Adipose tissue (tissue), 3 donors: ENCODE data around the gene SLC27A1. TPM values are rescaled to one million over a fixed set of nuclear protein-coding genes. Genes with fewer than 3 reads are reported as not detected.
"Not testable (repeated sequence)": the region's sequence is repeated elsewhere in the genome, so short reads cannot be mapped to it uniquely, and the experiment has no call there.

Experiments
- H3K27ac ChIP-seq: one replicate; pipeline ENCODE4 v1.5.1; 2013; ENCODE audit warnings: low read depth, low read length
- WGBS, 3 donors: extraction: QIAGEN DNeasy Blood & Tissue Kit; methylation state at CpG; one replicate each; pipeline ENCODE4 v1.1.7; 2013; 5-methylcytosine and 5-hydroxymethylcytosine counted together
- polyA plus RNA-seq, 3 donors: library from polyadenylated mRNA; stranded (reverse); fragments of 200-250 nt; gene quantifications; one replicate each; pipeline ENCODE4 v1.2.3, GENCODE V29; 2013
- donor health status: healthy with polysubstance abuse.
- donor health status: Bipolar disorder and iron deficiency.
- donor health status: healthy.

Gene SLC27A1
- polyA plus RNA-seq, 3 donors: 12.3 to 30.6 (median 23.7) TPM

DNA sequence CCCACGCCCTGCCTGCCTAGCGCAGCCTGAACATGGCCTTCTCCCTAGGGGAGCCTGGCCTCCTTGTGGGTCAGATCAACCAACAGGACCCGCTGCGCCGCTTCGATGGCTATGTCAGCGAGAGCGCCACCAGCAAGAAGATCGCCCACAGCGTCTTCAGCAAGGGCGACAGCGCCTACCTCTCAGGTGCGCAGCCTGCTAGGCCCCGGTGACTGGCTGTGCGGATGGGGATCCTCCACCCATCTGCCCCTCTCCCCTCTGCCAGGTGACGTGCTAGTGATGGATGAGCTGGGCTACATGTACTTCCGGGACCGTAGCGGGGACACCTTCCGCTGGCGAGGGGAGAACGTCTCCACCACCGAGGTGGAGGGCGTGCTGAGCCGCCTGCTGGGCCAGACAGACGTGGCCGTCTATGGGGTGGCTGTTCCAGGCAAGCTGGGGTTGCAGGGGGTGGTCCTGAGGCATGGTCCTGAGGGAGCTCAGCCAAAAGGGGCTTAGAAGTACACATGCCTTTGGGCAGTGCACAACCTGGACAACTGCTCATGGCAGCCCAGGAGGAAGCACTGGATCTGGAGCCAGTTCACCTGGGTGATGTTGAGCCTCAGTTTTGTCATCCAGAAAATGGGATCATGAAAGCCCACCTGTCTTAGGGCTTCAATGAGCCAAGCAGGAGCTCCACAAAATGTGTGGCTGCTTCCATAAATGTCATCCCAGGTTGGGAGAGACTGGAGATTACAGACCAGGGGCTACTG lies 30.3 kb downstream of the SLC27A1 start:
- H3K27ac ChIP-seq: no peak overlapping the region

DNA sequence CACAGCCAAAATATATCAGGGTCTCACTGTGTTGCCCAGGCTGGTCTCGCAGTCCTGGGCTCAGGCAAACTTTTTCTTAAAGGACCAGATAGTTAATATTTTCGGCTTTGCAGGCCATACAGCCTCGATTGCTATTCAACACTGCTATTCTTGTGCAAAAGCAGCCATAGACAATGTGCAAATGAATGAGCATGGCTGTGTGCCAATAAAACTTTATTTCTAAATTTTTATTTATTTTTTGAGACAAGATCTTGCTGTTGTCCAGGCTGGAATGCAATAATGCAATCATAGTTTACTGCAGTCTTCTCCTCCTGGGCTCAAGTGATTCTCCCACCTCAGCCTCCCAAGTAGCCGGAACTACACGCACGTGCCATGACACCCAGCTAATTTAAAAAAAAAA lies 32.9 kb downstream of the SLC27A1 start:
- no peak overlapping the region for H3K27ac ChIP-seq
- 91 to 95% (median 94%) methylated on average over 6 of the region's 6 CpGs for WGBS, 3 donors

More for the DNA sequence above, 30.3 kb downstream of the SLC27A1 start:
- WGBS, 3 donors: 91 to 93% (median 93%) methylated on average over 25 to 27 of the region's 27 CpGs

DNA sequence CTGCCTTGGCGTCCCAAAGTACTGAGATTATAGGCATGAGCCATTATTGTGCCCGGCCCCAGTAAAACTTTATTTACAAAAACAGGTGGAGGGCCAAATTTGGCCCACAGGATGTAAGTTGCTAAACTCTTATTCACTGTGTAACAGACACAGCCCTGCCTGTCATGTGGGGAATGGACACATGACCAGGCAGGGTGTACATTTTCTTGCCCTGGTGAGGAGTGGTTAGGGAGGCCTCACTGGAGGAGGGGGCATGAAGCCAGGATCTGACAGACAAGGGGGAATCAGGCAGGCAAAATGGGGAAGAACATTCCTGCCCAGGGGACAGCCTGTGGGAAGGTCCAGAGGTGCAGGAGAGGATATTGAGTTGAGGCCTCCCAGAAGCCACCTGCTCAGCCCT lies 33.7 kb downstream of the SLC27A1 start:
- H3K27ac ChIP-seq: no peak overlapping the region
- WGBS, 3 donors: 91 to 98% (median 95%) methylated on average over 2 of the region's 2 CpGs

DNA sequence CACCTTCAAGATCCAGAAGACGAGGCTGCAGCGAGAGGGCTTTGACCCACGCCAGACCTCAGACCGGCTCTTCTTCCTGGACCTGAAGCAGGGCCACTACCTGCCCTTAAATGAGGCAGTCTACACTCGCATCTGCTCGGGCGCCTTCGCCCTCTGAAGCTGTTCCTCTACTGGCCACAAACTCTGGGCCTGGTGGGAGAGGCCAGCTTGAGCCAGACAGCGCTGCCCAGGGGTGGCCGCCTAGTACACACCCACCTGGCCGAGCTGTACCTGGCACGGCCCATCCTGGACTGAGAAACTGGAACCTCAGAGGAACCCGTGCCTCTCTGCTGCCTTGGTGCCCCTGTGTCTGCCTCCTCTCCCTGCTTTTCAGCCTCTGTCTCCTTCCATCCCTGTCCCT lies 34.1 kb downstream of the SLC27A1 start:
- WGBS, 3 donors: 81 to 89% (median 86%) methylated on average over 13 of the region's 13 CpGs
- no peak overlapping the region for H3K27ac ChIP-seq

DNA sequence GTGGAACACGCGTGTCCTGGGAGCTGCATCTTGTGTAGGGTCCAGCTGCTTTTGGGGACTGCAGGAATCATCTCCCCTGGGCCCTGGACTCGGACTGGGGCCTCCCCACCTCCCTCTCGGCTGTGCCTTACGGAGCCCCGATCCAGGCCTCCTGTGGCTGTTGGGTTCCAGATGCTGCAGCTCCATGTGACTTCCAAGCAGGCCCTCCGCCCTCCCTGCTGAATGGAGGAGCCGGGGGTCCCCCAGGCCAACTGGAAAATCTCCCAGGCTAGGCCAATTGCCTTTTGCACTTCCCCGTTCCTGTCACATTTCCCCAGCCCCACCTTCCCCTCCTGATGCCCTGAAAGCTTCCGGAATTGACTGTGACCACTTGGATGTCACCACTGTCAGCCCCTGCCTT lies 34.9 kb downstream of the SLC27A1 start:
- H3K27ac ChIP-seq: no peak overlapping the region
- WGBS, 3 donors: 43 to 85% (median 67%) methylated on average over 10 of the region's 10 CpGs

DNA sequence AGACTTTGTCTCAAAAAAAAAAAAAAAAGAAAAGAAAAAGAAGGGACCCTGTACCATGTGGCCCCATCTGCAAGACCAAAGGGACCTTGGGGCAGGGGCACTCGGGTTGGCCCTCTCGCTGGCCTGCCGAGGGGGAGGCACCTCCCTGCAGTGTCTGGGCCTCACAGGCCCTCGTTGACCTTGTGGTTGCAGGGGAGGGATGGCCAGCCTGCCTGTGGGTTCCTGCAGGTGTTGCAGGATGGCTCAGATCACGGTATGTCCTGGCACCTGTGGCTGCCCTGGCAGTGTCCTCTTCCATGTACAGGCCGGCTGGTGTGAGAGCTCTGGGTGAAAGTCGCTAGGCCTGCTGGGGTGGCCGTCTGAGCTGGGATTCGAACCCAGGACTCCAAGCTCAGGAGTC lies 36.4 kb downstream of the SLC27A1 start:
- no peak overlapping the region for H3K27ac ChIP-seq
- 76 to 83% (median 81%) methylated on average over 8 to 9 of the region's 9 CpGs for WGBS, 3 donors

DNA sequence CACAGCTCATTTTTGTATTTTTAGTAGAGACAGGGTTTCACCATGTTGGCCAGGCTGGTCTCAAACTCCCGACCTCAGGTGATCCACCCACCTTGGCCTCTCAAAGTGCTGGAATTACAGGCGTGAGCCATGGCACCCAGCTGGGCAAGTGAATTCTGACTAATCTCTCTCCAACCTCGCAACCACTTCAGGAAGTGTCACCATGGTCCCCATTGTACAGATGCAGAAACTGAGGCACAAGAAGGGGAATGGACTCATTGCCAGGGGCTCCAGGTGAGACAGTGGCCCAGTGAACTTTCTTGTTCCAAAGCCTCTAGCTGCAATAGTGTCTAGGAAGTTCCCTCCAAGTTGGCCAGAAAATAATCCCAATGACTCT lies 38.2 kb downstream of the SLC27A1 start:
- not testable (repeated sequence) for H3K27ac ChIP-seq
- WGBS, 3 donors: 89 to 96% (median 90%) methylated on average over 3 of the region's 3 CpGs

DNA sequence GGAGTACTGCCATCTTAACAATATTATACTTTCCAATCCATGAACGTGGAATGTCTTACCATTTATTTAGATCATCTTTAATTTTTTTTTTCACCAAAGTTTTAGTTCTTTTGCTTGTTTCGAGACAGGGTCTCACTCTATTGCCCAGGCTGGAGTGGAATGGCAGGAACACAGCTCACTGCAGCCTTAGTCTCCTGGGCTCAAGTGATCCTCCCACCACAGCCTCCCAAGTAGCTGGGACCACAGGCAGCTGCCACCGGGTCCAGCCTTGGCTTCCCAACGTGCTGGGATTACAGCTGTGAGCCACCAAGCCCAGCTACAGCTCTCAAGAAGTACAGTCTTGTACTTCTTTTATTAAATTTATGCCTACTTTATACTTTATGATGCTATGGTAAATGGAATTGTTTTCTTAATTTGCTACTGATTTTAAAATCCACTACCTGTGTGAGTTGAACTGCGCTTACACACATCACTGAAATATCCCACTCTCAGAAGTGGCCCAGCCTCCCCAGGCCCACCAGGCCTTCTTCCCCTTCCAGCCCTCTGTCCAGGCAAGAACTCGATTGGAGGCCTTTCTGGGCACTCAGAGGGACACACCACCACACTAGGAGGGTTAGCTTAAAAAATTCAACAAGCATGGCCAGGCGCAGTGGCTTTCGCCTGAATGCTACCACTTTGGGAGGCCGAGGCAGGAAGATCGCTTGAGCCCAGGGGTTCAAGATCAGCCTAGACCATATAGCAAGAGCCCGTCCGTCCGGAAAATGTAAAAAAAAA lies 40.1 kb downstream of the SLC27A1 start:
- WGBS, 3 donors: 29 to 55% (median 38%) methylated on average over 13 of the region's 13 CpGs
- H3K27ac ChIP-seq: no peak overlapping the region

DNA sequence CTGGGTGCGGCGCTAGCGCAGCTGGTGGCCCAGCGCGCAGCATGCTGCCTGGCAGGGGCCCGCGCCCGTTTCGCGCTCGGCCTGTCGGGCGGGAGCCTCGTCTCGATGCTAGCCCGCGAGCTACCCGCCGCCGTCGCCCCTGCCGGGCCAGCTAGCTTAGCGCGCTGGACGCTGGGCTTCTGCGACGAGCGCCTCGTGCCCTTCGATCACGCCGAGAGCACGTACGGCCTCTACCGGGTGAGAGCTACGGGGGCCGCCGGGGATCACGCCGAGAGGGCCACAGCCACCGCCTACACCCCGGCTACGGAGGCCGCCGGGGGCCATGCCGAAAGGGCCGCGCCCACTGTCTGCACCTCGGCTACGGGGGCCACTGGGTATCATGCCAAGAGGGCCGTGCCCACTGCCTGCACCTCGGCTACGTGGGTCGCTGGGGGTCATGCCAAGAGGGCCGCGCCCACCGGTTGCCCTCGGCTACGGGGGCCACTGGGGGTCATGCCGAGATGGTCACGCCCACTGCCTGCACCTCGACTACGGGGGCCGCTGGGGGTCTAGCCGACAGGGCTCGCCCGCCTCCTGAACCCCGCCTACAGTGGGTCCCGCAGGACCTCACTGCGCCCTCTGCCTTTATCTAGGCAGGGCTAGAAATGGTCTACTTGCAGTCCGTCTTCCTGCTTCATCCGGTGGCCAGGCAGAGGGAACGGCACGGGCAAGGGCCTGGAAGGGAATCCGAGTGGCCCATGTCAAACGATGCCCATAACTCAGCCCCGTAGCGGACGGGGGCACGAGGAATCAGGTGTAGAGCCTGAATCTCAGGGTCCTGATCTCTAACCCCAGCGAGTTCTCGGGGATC lies 41.6 kb downstream of the SLC27A1 start:
- H3K27ac ChIP-seq: peak overlapping the region; percentile 71
- 0 to 1% (median 1%) methylated on average over 78 to 82 of the region's 82 CpGs for WGBS, 3 donors

DNA sequence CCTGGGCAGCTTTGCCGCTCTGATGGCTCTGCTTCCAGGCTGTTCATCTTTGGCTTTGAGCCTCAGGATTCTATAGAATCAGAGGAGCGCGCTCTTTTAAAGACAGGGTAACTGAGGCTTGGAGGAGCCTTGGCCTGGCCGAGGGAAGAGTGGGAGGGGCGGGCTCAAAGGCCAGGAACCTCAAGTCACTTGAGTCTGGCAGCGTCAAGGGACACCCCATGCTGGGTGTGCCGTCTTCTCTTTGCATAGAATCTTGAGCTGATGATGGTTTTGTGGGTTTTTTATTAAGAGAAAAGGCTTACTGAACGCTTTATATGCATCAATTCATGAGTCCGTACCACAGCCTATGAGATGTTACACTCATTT lies 42.2 kb downstream of the SLC27A1 start:
- H3K27ac ChIP-seq: no peak overlapping the region
- WGBS, 3 donors: 45 to 52% (median 47%) methylated on average over 9 of the region's 9 CpGs

DNA sequence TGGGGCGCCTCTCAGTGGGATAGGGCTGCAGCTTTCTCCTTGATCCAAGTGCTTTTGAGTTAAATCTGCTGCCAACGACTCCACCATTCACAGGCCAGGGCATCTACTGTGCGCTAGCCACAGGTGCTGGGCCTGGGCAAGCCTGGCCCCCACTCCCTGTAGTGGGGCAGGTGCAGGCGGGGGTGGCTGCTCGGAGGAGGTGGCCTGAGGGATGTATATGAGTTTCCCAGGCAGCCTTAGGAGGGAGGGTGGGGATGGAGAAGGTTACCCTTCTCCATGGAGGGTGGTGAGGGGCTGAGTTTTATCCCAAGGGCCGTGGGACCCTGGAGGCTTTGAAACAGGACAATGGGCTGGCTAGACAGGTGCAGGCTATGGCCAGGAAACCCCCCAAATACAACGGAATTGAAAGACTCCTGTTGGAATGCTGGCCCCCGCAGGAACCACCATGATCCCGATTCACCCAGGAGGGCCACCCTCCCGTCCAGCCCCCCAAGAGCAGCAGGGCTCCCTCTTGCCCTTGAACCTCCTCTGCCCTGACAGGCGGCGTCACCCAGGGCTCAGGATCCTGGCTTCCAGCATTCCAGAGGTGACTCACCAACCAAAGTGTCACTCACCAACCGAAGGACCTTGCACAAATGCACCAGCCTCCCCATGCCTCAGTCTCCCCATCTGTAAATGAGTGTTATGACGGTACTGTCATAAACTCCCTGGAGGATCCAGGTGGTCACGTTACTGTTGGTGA lies 45.3 kb downstream of the SLC27A1 start:
- H3K27ac ChIP-seq: no peak overlapping the region
- WGBS, 3 donors: 89 to 94% (median 89%) methylated on average over 15 of the region's 15 CpGs

DNA sequence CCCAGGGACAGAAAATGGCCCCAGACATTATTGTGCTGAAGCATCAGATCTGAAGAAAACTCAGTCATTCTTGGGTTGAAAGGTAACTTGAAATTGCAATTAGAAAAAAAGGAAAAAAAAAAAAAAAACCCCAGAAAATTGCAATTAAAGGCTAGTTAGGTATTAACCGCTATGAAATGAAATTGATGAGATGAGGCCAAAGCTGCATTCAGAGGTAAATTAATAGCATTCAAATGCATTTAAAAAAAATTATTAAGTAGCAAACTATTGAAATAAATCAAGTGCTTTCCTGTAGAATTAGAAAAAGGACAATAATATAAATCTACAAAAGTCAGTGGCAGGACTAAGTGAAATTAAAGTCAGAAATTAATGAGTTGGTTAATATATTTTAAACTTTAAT lies 47.6 kb downstream of the SLC27A1 start:
- H3K27ac ChIP-seq: no peak overlapping the region
- WGBS, 3 donors: 95 to 98% (median 97%) methylated on average over 1 of the region's 1 CpG

DNA sequence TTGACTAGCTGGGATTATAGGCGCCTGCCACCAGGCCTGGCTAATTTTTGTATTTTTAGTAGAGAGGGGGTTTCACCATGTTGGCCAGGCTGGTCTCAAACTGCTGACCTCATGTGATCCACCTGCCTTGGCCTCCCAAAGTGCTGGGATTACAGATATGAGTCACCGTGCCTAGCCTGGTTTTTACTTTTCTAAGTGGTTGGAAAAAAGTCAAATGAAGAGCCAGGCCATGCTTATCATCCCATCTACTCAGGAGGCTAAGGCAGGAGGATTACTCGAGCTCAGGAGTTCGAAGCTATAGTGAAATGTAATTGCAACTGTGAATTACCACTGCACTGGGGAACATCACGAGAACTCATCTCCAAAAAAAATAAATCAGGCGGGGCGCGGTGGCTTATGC lies 48.3 kb downstream of the SLC27A1 start:
- not testable (repeated sequence) for H3K27ac ChIP-seq
- 91 to 95% (median 91%) methylated on average over 8 of the region's 8 CpGs for WGBS, 3 donors

DNA sequence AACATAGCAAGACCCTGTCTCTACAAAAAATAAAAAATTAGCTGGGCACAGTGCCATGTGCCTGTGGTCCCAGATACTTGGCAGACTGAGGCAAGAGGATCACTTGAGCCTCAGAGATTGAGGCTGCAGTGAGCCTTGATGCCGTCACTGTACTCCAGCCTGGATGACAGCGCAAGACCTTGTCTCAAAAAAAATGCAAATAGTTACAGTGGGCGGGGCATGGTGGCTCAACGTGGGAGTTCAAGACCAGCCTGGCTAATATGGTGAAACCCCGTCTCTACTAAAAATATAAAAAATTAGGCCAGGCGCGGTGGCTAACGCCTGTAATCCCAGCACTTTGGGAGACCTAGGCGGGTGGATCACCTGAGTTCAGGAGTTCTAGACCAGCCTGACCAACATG lies 49.6 kb downstream of the SLC27A1 start:
- WGBS, 3 donors: 88 to 92% (median 89%) methylated on average over 9 of the region's 9 CpGs

DNA sequence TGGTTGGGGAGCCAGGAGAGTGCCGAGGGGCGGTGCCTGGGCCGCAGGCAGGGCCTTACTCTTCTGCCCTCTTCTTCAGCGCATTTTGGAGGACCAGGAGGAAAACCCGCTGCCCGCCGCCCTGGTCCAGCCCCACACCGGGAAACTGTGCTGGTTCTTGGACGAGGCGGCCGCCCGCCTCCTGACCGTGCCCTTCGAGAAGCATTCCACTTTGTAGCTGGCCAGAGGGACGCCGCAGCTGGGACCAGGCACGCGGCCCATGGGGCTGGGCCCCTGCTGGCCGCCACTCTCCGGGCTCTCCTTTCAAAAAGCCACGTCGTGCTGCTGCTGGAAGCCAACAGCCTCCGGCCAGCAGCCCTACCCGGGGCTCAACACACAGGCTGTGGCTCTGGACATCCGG lies 50.5 kb downstream of the SLC27A1 start:
- WGBS, 3 donors: 93 to 97% (median 96%) methylated on average over 23 to 25 of the region's 25 CpGs
- H3K27ac ChIP-seq: no peak overlapping the region

More for the DNA sequence above, 49.6 kb downstream of the SLC27A1 start:
- H3K27ac ChIP-seq: no peak overlapping the region

DNA sequence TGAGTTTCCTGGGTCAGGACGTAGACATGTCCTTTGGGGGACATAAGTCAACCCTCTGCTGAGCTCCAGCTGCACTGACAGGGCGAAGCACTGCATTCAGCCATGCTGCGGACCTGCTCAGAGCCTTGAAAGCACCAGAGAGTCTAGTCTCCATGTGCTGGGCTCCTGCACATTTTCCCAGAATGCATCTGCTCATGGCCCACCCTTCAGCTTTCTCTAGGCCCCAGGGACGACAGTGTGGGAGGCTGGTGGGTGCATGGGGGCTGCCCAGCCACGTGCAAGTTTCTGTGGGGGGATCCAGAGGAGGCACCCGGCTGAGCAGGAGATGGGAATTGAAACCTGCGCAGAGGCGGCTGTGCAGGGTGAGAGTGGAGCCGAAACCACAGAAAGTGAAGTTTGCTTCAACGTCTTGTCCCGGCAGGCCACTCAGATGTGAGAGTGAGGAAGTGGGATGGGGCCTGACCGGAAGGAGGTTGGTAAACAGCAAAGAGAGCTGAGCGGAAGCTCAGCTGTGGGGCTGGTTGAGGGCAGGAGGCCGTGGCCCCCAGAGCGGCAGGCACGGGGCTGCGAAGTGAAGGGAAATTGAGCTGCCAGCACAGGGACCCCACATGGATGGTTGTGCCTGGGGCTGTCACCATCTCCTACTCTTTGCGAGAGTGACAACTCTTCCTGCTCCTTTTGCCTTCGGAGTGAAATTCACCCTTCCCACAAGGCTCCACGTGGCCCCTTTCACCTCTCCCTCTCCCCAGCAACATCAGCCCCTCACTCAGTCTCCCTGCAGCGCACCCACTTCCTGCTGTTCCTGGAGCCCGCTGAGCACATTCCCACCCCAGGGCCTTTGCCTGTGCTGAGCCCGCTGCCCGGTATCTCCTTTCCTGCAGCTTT lies 52.9 kb downstream of the SLC27A1 start:
- 28 to 55% (median 28%) methylated on average over 21 to 24 of the region's 24 CpGs for WGBS, 3 donors
- H3K27ac ChIP-seq: no peak overlapping the region

DNA sequence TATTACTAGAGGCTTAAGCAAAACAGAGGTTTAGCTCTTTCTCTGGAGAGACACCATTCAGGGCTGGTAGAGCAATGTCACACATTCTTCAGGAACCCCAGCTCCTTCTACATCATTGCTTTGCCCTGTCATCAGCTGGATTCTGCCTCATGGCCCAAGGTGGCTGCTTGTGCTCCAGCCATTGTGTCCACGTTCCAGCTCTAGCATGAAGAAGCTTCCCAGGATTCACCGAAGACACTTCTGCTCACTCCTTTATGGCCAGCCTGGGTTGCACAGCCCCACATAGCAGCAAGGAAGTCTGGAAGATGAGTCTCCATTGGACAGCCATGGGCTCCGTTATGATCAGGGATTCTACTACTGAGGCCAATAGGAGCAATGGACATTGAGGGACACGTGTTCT lies 54.3 kb downstream of the SLC27A1 start:
- H3K27ac ChIP-seq: no peak overlapping the region
- 85 to 97% (median 92%) methylated on average over 4 of the region's 4 CpGs for WGBS, 3 donors
